Activated CD4-positive, alpha-beta T cell treated with anti-CD3 and anti-CD28 coated beads for 24 hours (primary cell): ENCODE data around the gene FOXA2.

Source experiments
- DNase-seq, 2 donors: peaks; one replicate each; pipeline ENCODE4 v3.0.0-alpha.2; 2020; ENCODE audit warnings: low read depth in 2 of 2

FOXA2 gene

DNA sequence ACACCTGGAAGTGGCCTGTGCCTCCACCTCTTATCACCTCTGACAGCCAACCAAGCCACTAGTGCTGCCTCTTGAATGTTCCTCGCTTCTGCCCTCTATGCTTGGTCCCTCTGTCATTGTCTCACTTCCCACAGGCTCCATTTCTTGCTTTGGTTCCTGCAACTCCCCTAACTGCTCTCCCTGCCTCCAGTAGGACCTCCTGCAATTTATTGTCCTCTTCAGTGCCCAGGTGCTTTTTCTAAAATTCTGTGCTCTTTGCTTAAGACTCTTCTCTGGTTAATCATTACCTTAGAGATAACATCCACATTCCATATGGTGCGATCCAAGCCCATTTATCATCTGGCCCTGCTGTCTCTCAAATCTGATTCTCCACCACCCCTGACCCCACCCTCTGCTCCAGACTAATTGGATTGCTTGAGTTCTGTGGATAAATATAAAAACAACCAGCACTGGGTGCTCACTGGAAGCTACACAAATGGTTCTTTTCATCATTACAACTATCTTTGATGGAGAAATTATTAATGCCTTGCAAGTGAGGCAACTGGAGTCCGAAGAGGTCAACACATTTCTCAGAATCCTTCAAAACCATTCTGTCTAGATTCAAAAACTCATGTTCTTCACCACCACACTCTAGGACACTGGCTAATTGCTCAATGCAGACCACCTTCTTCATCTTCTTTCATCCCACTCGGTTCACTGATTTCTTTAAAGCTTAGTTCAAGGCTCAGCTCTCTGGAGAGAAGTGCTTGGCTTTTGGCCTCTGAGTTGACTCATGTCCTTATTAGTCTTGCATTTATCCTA, 47.2 kb downstream of the FOXA2 start:
- no peak for DNase-seq

DNA sequence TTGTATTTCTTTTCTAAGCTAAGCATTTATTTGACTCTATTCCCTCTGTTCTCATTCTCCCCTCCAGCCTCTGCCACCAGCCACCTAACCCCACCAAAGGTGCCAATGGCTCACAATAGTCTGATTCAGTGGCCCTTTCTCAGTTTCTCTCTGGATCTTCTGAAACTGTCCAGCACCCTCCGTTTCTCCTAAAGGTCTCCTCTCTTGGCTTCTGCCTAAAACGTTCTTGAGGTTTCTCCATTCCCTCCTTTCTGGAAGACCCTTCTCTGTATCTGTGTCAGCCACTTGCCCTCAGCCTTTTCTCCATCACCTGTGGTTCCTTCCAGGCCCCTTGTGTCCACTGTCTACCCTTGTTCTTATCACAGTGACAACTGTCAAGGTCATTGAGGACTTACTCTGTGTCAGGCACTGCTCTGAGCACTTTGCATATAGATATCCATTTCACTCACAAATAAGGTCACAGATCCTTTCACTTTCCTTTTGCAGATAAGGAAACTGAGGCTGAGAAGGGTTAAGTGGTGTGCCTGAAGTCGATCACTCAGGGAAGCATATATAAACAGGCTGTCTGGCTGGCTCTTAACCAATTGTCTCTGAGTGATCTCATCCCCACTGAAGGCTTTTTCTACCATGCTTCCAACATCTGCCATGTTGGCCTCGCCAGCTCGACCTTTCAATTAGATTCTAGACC, 48.1 kb downstream of the FOXA2 start:
- DNase-seq: no peak

DNA sequence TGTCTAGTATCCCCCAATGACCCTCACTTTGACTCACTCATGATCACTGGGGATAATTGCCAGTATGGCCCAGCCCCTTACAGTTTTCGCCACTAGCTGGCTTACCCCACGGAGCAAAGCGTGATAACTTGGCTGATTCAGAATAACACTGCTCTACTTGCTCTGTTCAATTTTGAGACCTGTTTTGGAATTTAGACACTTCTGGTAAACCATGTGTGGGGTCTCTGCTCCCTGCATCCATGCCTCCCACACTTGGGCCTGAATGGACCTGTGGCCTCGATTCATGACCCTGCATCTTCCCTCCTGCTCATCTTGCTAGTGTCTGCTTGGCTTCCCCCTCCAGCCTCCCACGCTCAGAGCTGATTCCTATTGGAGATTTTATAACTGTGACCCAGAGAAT, 48.9 kb downstream of the FOXA2 start:
- no peak for DNase-seq

DNA sequence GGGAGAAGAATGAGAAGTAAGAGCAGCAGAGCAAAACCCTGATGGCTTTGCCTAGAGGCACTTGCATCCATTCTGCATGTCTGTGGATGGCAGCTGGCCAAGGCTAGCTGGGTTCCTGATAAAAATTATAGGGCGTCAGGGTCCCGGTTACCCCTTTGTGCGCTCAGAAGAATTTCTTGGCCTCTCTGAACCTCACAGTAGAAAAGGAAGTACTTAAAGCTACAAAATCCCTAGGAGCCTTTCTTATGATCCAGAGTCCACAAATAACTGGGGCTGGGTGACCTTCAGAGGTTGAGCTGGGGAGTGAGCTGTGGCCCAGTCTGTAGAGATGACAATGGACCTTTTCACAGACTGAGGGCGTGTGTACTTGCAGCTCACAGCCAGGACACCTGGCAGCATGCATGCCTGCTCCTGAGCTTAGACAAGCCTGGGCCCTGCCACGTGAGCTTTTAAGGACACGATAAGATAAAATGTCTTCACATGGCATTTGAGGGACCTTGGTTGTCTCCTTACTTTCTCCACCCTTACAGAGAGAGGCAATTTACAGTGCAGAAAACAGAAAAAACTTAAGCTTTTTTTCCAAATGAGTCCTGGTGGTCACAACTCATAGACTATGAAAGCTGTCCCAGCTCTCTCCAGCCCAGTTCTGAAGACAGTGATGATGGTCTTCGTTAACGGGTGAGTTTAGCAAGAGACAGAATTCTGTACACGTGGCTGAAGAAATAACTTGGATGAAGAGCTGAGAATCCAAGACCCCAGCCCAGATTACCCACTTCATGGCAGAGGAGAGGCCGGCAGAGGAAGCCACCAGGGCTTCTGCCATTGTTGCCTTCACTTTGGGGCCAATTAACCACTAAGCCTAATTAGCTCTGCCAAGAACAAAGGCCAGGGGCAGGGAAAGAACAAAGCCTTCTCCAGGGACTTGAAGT, 50.3 kb downstream of the FOXA2 start:
- no peak for DNase-seq

DNA sequence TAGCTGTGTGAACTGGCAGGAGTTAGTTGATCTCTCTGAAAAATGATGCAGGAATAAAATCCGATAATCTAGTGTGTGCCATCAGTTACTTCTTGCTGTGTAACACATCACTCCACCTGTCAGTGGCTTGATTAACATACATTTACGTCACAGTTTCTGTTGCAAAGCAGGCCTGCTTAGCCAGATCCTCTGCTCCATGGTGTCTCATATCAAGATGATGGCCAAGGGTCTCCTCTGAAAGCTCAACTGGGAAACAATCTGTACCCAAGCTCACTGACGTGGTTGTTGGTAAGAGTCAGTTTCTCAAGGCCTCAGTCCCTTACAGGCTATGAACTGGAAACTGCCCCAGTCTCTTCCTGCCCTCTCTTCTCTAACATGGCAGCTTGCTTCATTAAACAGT, 51.8 kb downstream of the FOXA2 start:
- no peak for DNase-seq

DNA sequence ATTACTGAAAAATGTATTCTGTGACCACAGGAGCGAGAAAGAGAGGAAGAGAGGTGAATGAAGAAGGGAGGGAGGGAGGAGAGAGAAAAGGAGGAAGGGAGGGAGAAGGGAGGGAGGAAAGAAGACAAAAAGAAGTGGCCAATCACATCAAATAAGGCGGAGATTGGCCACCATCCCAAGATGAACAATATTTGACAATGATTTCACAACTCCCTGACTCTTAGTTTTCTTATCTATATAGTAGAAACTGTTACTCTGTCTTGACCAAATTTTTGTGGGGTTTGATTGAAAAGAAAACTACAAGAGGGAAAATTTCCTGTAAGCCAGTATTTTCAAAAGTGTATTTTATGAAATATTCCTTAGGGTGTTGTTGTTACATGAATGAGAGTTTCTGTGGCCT, 52.6 kb downstream of the FOXA2 start:
- DNase-seq: no peak

DNA sequence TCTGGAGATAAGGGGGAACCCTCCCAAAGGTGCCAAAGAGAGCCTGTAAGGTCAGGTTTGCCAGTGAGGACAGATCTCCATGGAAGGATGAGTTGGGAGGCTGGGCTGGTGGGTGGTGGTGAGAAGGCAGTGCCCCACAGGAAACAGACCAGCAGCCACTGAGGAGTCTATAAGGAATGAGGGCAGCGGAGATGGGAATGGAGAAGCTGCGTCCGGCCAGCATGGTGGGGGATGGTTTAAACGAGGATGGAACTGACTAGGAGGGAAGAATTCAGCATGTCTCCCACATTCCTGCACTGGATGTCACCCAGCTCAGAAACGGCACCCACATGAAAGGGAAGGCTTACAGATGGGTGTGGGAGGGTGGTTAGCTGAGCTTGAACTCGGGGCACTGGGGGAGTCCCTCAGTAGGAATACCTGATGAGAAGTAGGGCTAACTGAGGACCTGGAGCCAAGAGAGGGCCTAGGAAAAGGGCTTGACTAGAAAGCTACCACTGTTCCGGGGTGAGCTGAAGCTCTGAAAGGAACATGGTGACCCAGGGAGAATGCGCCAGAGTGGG, 53.2 kb downstream of the FOXA2 start:
- DNase-seq: no peak
